ENCODE results near the gene NUAK2.

The NUAK2 gene

GRCh38 chr1:205274041-205274691 is 47.4 kb downstream of the NUAK2 start:
- DNase-seq (ENCODE audit: low read depth in 2 of 2), result no peak

- peak; percentile 72 to 77 for DNase-seq (ENCODE audit: low read depth in 2 of 2)
These were observed 48.0 kb downstream of the NUAK2 start for GRCh38 chr1:205273551-205273982.

GRCh38 chr1:205272536-205272935 is 49.0 kb downstream of the NUAK2 start:
- DNase-seq (ENCODE audit: low read depth in 2 of 2), result no peak

- no peak for DNase-seq (ENCODE audit: low read depth in 2 of 2)
These were observed 49.8 kb downstream of the NUAK2 start for GRCh38 chr1:205271745-205272144.

DNA sequence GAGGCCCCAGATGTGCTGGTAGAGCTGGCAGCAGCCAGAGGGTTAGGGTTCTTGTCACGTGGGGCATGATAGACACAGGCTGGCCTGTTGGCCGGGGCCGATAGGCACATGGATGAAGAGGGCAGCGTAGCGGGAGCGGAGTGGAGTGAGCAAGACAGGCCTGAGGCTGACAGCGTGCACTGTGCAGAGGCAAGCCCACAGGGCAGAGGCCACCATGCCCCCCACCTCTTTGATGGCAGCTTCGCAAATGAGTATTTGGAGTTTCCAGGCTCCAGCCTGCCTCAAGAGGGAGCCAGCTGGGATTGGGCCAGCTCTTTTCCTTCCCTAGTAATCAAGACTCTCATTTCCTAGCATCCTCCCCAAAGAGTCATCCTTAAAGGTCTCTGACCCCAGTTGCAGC is 50.3 kb downstream of the NUAK2 start:
- DNase-seq (ENCODE audit: low read depth in 2 of 2), result no peak

DNA sequence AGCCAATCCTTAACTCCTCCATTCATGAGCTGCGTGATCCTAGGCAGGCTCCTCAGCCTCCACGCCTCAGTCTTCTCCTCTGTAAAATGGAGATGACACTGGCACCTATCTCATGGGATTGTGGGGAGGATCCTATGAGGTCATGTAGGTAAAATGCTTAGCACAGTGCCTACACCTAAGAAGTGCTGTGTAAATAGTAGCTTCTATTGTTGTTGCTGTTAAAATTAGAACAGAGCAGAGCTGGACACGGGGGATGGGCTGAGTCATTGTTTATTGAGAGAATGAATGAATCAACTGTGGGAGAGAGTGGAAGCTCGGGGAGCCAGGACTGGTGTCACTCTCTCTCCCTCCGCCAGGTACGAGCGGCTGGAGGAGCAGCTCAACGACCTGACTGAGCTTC is 50.8 kb downstream of the NUAK2 start:
- DNase-seq (ENCODE audit: low read depth in 2 of 2), result no peak

GRCh38 chr1:205270271-205270670 is 51.3 kb downstream of the NUAK2 start:
- no peak for DNase-seq (ENCODE audit: low read depth in 2 of 2)

DNA sequence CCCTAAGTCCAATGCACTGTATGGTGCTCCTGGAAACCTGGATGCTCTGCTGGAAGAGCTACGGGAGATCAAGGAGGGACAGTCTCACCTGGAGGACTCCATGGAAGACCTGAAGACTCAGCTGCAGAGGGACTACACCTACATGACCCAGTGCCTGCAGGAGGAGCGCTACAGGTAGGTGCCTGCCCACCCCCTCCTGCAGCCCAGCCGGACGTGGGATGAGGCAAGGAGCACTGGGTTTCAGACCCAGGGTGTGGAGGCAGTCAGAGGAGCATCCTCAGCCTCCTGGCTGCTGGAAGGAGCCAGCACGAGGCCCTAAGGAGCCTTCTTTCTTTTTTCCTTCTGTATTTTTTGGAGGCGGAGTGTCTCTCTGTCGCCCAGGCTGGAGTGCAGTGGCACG is 51.8 kb downstream of the NUAK2 start:
- no peak for DNase-seq (ENCODE audit: low read depth in 2 of 2)

GRCh38 chr1:205268846-205269680 is 52.5 kb downstream of the NUAK2 start:
- DNase-seq (ENCODE audit: low read depth in 2 of 2), result no peak

DNA sequence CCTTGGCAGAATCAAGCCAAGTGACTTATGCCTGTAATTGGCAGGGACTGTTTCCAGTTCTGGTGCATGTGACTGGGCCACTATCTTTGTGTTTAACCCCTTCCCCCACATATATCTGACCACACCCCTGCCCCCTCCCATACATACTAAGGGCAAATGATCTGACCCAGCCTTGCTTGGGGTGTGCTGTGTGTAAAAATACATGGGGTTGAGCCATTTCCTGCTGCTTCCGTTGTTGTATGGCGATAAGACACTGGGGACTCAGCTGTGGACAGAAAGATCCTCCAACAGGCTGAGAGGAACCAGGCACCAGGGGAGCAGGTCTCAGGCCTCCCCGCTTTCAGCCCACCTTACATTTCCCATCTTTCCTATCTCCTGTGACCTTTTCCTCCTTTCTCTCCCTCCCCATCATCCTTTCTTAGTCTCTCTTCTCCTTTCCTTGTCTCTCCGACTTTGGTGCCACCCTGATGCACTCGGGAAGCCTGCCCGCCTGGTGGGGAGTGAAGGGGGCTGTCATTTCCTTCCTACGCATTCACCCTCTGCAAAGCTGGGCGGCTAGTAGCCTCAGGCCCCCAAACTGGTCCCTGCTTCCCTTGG is 54.1 kb downstream of the NUAK2 start:
- no peak for DNase-seq (ENCODE audit: low read depth in 2 of 2)

- DNase-seq (ENCODE audit: low read depth in 2 of 2), result no peak
These were observed 54.8 kb downstream of the NUAK2 start for GRCh38 chr1:205266611-205267305.

DNA sequence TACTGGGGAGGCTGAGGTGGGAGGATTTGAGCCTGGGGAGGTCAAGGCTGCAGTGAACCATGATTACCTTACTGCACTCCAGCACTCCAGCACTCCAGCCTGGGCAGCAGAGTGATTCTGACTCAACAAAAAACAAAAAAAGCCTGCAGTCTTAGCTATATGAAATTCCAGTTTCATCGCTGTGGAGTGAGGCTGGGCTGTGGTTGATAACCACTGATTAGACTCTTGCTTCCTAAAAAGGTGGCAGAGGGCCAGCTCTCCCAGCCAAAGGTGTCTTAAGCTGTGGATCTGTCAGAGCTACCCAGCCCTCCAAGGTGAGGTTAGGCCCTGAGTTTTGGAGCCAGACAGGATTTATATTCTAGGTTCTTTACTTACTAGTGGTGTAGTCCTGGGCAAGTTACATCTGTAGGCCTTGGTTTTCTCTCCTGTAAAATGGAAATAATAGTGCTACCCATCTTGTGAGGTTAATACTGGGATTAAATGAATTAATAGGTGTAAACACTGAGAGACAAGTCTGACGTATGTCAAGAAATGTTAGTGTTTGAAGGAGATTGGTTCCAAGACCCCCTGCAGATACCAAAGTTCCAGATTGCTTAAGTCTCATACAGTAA is 57.9 kb downstream of the NUAK2 start:
- no peak for DNase-seq (ENCODE audit: low read depth in 2 of 2)

DNA sequence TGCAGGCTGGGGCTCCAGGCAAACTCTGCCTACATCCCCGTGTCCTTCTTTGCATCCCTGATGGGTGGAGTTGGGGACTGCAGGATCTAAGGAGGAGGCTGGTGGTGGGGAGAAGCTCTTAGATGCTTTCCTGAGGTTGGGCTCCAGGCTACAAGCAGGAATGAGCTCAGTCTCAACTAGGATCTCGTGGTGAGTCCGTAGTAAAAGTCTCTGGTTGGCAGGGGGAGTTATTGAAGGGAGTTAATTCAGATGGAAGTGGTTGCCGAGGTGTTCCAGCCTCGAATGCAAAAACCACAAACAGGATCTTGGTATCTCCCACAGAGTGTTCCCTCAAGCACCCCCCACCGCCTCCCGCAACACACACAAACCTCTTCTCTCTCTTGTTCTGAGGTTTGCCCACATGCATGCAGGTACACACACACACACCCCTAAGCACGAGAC is 58.8 kb downstream of the NUAK2 start:
- no peak for DNase-seq (ENCODE audit: low read depth in 2 of 2)

DNA sequence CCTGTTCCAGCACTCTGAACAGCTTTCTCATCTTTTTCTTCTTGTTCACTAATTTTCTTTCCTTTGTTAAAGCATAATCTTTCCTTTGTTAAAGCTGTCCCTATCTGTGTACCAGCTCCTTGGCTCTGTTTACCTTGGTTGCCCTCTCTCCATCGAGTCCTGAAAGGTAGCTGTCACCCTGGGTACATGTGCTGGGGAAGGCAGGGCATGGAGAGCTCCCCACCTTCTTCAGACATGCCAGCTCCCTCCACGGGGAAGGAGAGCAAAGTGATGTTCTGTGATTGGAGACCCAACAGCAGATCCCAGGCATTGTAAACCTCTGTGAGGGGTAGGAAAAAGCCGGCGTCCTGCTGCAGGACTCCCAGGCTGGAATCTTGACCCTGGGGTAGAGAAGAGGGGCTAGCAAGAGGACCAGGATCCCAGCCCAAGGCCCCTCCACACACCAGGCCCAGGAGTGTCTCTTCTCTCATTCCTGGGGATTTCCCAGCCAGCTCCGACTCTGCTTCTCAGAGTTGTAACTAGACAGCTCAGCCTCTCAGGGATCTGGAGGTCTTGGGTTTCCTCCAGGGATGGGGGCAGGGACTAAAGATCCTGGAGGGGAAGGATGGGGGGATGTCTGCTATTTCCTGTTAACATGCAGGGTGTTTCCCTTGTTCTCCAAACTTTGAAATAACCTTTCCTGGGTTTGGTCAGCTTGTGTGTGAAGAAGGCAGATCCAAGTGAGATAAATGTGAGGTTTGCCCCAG is 59.4 kb downstream of the NUAK2 start:
- DNase-seq (ENCODE audit: low read depth in 2 of 2), result no peak

DNA sequence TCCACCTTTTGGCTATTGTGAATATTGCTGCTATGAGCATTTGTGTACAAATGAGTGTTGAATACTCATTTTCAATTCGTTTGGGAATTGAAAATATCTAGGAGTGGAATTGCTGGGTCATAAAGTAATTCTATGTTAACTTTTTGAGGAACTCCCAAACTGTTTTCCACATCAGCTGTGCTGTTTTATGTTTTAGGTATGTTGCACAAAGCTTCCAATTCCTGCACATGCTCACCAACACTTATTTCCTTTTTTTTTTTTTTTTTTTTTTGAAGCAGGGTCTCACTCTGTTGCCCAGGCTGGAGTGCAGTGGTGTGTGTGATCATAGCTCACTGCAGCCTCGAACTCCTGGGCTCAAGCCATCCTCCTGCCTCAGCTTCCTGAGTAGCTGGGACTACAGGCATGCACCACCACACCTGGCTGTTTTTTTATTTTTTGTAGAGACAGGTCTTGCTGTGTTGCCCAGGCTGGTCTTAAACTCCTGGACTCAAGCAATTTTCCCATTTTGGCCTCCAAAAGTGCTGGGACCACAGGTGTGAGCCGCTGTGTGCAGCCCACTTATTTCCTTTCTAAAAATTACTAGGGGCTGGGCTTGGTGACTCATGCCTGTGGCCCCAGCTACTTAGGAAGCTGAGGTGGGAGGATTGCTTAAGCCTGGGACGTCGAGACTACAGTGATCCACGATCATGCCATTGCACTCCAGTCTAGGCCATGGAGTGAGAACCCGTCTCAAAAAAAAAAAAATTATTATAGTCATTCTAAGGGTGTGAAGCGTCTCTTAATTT is 60.4 kb downstream of the NUAK2 start:
- no peak for DNase-seq (ENCODE audit: low read depth in 2 of 2)

GRCh38 chr1:205259998-205260397 is 61.5 kb downstream of the NUAK2 start:
- no peak for DNase-seq (ENCODE audit: low read depth in 2 of 2)

DNA sequence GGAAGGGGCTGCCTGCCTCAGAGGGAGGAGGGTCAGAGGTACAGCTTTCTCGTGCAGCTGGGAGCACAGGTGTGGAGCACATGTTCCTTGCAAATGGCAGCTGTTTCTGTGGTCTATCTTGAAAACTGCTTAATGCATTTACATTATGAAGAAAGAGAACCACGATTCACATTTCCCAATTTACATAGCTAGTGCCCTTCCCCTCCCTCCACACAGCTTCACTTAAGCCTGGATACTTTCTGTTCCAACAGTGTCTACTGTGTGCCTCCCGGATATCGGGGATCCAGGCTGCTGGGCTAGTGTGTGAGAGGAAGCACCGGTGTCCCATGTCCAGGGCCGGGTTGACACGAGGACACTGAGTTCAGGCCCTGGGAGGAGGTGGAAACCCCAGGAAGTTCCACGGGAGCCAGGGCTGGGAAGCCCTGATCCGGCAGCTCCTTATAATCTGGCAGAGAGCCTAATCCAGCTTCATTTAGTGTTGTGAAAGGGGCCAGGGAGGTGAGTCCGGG is 62.2 kb downstream of the NUAK2 start:
- no peak for DNase-seq (ENCODE audit: low read depth in 2 of 2)

- DNase-seq (ENCODE audit: low read depth in 2 of 2), result no peak
These were observed 62.8 kb downstream of the NUAK2 start for GRCh38 chr1:205258719-205259118.

DNA sequence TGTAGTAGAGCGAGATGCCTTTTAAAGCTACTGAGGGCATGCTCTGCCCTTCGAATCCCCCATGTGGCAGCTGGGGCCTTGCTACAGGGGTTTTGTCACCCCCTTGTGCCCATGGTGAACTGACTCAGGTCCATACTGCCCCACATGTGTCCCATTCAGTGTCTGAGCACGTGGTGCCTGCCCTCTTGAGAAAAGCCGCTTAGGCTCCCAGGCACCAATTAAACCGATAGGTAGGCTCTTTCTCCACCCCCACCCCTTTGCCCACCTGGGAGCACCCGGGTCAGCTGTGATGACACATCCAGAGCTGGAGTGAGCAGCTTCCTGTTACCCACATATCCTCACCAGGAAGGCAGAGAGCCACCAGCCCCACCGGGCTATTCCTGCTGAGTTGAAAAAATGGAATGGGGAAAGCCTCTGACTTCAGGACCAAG is 63.3 kb downstream of the NUAK2 start:
- no peak for DNase-seq (ENCODE audit: low read depth in 2 of 2)

DNA sequence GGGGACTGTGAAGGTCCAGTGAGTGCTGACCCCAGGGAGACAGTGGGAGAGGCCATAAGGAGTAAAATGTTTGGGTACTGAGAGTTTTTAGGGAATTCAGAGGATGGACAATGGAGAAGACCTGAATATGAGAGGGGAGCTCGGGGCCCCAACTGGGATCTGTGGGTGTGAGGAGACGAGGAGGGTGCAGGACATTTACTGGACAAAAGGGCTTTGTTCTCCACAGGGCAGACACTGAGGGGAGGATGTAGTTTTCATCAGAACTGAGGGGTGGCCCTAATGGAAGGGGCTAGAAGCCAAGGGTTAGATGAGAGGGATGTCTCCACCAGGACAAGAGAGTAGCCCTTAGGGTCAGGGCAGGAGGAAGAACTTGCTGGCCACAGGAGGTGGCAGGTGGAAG is 63.8 kb downstream of the NUAK2 start:
- no peak for DNase-seq (ENCODE audit: low read depth in 2 of 2)

Measured in stimulated activated CD8-positive, alpha-beta memory T cell treated with anti-CD3 and anti-CD28 coated beads, Interleukin-7, amount 100 ng/mL, for 1 hour (primary cell).